NCI-H2107 treated with DMSO at 0.1 percent for 48 hours (cell line): ENCODE results near the gene MORN5.

Experiments
- DNase-seq: peaks from one replicate; lab custom pipeline; 2025; ENCODE audit not compliant: unreplicated experiment; lab: John Stamatoyannopoulos, UW

MORN5 gene

DNA sequence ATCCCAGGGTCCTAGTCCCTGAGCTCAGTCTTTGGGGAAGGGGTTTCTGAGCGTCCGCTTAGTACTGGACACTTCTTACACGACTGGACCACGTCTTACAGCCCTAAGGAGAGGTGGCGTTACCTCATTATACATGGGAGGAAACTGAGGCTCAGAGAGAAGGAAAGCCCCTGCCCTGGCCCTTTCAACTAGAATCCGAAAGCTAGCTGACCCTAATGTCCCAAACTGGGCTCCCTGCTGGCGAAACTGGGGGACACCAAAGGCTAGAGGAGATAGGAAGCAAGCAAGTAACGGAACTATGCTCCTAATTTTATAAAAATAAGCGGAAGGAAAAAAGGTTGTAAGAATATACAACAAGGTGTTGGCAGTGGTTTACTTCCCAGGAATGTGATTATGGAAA lies 54.8 kb downstream of the MORN5 start:
- no peak for DNase-seq

DNA sequence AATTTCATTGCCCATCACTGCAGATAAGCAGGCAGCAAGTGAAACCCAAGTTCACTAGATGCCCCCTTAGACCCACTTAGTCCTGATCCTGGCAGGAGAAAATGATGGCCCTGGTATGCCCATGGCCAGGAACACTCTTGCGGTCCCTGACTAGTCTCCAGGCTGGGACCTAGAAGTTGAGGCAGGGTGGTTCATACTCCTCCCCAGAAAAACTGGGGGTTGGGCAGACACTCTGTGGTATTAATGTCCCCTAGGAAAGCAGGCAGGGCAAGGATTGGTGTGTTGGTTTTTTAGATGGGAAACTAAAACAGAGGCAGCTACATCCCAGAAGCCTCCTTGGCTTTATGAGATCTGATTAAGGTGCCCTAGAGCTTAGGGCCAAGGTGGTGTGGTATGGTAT lies 56.0 kb downstream of the MORN5 start:
- no peak for DNase-seq

DNA sequence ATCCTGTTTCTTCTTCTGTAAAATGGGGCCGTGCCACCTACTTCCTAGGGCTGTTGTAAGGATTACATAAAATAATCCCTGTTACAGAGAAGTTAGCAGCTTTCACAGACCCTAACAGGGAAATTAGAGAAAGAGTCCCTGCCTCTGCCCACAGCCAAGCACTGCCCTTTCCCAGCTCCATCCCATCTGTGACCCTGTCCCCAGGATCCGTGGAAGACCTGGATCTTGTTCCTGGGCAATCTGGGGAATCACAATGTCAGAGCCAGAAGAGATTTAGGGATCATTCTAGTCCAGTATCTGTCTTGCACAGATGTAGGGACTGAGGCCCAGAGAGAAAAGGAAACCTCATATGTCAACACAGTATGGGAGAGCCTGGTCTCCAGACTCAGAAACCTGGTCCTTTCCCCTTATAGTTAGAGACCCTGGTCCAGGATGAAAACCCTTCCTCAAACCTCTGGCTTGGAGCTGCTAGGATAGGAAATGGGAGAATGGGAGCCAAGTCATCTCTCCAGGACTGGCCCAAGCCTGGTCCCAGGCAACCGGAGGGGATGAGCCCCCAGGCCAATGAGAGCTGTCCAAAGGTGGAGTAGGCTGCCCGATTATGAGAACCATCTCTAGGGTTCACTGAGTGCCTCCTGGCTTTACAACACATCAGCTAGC lies 56.6 kb downstream of the MORN5 start:
- no peak for DNase-seq

DNA sequence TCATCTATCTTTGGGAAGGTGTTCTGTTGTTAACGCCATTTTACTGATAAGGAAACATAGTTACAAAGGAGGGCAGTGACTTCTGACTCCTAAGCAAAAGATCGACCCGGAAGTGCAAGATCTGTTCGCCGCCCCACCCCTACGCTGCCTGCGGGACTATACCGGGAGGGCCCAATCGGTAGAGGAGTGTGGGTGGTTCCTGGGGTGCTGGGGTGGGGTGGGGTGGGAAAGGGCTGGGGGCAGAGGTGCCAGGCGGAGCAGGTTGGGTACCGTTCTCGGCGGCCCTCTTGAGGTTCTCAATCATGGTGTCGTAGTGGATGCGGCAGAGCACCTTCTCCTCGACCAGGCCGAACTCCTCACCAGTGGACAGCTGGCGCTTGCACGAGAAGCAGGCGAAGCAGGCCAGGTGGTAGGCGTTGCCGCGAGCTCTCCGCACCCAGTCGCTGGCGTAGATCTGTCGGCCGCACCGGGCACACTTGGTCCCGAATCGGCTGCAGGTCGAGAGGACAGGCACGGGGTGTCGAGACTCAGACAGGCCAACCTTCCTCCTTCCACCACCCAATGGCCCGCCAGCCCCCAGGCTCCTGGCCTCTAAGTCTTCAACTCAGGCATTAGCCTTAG lies 57.2 kb downstream of the MORN5 start:
- DNase-seq = no peak

DNA sequence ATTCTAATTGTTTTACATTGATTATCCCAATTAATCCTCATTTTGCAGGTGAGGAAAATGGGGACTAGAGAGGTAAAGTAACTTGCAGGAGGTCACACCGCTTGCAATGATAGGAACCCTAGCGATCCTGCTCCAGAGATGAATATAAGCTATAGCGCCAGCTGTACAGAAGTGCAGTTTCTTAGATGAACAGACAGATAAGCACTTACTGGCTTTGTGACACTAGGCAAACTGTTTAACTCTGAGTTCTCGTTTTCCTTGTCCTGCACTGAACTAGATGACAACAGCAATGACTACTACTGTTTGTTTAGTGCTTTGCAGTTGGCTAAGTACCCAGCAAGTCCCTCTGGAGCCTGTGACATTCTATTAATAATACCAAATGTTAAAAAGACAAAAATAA lies 57.9 kb downstream of the MORN5 start:
- no peak for DNase-seq

DNA sequence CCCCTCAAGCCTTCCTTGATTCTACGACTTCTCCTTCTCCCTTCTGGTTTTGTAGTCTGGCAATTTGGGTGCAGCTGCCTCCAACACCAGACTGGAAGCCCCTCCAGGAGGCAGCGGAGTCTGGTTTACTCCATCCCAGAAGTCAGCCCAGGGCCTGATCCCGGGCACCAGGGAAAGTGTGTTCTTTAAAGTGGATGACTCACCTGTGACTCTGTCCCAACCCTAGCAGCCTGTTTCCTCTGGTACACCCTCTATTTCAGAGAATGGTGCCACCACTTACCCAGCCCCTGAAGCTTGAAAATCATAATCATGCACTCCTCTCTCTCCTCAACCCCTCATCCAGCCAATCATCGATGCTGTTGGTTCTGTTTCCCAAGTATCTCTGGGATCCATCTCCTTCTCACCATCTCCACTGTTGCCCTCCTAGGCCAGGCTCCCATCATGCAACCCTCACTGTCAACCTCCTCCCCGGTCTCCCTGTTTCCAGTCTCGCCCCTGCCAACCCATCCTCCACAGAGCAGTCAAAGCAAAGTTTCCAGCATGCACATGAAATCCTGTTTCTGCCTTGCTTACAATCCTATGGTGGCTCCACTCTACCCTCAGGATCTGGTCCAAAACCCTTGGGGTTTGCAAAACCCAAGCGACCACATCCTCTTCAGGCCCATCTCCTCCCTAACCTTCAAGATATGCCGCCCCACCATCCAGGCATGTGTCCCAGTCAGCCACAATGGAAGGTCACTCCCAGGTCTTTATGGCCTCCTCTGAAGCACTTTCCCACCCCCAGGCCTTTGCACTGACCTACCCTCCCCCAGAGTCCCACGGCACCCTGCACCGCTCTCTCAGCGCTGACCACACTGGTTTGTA lies 58.6 kb downstream of the MORN5 start:
- DNase-seq = no peak

DNA sequence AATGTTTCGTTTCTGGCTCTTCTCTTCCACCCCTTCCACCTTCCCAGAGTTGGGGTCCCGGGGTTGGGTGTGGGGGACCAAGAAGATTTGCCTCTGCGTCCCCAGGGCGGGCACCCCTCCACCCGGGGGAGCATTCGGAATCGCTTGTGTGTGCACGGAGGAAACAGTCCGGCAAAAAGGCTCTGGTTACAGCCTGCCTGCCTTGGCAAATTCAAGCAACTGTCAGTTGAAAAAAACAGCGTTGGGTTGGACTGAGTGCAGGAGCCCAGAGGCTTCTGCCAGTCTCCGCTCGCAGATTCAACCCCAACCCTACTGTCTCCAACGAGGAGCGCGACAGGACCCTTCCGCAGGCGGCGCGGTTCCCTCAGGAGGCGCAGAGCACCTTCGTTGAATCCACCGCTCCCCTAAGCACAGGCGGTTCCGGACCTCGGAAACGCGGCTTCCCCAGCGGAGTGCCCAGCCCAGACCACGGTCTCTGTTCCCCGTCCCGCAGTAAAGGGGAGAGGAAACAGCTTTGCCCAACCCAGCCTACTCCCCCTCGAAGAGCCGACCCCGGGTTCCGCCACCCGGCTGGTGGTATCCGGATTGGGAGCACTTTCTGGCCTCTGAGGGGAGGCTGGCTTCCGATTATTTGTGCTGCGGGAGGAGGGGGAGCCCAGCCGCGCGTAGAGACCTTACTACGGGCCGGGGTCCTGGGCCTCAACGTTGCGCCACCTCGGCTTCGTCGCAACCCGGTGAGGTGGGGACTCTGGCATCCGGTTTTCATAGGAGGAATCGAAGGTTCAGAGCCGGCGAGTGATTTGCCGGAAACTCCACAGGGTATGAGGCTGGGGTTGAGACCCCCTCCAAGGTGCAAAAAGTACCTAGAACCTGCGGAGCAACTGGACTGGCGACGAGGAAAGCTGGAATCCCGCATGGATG lies 59.5 kb downstream of the MORN5 start:
- no peak for DNase-seq

DNA sequence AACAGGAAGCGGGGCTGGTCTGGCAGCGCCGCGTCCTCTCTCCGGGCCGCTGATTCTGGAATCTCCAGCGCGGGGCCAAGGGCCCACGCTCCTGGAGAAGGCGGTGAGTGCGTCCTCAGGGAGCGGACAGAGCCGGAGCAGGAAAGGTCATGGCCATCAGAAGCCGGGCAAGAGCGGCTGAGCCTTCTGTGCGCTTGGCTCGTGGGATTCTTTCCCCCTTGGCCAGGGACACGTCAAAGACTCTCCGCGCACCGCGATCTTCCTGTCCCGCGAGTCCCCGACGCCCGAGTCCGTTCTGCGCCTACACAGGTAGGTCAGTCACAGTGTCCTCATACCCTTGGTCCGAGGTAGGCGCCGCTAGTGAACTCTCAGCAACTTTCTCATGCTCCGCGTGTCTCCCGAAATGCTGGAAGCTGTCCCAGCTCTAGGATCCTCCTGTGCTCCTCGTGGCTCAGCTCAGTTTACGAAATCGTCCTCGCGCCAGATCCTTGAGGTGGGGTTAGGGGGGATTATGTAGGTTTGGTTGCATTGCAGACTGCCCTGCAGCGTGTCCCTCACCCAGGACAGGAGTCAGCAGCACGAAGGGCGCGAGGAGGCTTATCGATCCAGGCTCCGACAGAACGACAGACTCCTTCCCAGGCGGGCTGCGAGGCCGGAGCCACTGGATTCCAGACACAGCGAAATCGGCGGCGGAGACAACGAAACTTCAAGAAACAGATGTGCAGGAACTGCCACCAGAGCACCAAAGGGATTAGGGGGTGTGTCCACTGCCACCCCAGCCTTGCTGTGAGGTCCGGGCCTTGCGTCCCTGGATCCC lies 60.4 kb downstream of the MORN5 start:
- no peak for DNase-seq

DNA sequence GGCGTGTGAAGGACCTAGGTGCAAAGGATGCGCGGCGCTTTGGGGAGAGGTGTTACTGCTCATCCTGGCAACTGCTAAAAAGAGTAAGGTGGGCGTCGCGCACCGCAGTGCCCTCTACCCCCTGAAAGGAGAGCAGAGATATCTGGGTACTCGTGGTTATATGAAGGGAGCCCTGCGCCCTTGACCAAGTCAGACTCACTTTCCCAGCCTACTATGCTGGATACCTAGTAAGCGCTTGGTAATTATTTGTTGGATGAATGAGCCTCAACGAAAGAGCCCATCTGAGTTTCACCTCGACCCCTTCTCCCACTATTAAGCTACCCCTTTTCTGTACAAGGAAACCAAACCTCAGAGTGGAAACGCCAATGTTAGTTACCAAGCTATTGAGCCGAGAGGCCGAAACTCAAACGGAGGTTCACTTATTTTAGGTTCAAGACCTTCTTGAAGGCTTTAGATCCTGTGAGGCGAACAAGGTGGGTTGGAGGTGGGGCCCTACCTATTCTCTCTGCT lies 61.0 kb downstream of the MORN5 start:
- no peak for DNase-seq

DNA sequence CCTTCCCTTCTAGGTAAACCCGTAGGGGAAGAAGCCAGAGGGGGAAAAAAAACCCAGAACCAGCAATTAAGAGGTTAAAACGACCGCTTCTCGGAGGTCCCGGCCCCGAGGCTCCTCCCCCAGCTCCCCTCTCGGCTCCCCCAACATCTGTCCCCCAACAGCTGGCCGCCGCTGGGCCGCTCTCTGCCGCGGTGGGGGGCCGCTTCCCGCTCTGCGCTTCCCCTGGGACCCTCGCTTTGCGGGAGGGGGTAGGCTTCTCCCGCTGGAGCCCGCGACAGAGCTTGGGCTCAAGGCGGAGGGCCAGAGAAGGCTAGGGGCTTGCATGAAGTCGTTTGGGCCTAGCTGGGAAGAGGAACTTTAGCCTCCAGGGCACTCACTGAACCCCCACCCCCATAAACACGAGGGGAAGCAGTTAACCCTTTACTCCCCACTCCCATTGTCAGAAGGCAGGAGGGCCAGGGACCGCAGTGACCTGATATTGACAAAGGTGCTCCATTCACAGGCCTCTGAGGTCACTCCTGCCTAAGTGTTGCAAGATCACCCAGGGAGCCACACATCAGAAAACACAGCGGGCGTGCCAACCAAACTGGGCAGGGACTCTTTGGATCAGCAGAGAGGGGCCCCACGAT lies 61.6 kb downstream of the MORN5 start:
- no peak for DNase-seq

DNA sequence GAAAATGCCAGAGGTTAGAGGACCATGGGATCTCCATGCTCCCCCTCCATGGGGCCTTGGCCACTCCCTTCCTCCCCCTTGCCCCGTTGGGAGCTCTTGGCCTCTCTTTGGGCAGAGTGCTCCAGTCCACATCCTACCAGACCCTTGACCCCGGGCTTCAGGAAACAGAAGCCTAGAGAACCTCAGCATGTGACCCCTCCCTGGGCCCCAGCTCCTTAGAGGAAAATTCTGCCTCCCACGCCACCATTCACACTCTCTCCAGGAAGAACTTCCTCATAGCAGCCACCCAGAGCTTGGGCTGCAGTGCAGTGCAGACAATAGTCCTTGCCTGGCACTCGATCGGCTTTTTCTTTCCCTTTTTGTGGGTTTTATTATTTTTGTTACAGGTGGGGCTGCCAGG lies 63.1 kb downstream of the MORN5 start:
- DNase-seq = no peak

DNA sequence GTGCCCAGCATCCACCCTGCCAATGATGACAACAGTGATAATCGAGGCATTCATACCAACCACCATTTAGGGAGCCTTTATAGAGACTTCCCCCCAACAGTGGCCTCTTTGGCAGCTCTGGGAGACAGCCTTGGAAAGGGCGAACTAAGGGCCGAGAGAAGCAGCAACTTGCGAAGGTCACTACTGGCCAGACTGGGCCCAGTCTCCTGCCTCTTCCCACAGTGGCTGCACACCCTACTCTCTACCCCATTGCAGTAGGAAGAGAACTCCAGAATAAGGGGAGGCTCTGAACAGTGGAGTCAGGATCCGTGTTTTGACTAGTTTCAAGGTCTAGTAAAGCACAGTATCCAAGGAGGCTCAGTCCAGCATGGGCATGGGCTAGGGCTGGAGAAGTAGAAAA lies 63.7 kb downstream of the MORN5 start:
- DNase-seq = no peak

DNA sequence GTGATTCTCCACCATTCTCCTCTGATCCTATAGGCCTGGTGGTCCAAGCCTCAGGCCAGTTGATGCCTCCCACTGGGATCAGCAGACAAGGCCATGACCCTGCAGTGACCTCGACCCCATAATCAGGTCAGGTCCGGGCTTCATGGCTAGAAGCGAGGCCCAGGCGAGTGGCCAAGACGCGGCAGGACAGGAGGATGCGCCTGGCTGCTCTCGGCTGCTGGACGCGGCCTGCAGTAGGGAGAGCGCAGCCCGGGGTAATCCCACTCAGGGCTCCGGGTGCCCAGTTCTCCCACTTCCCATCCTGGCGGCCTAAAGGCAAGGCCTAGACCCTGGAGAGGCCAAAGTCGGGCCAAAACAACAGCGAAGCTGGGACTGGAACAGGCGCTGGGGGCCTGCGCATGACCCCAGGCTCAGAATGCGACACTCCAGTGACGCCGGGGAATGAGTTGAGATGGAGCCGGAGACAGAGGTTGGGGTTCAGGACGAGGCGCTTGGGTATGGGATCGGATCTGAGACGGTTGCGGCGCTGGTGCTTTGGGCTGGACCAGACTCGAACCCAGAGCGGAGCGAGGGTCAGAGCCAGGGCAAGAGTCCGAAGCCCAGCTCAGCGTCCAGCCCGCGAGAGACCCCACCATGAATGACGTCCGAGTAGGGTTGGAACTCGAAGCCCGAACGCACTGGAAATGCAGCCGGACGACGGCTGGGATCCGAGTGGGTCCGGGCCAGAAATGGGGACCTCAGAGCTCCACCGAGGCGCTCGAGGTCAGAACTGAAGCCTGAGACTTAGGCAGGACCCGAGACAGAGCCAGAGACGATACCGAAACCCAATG lies 65.8 kb downstream of the MORN5 start:
- no peak for DNase-seq

DNA sequence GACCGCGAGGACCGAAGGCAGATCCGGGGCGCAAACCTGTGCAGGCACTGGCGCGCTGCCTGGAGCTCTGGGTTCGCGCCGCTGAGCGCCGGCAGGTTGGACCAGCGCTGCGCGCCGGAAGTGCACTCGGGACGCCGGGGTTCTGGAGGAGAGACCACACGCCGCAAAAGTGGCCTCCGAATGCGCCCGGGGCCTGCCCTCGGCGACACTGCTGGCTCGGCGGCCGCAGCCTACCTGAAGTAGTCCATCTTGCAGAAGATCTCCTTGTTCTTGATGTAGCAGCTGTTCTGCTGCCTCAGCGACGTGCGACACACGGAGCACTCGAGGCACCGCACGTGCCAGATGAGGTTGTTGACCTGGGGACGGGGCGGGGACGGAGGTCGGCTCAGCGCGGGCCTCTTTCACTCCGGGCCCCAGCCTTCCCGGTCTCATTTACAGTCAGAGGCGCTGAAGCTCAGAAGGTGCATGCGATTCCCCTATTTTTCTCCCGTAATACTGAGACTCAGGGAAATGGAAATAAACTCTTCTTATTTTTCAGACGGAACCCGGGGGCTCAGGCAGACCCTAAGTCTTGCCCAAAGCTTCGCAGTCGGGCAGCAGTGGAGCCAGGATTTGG lies 66.5 kb downstream of the MORN5 start:
- DNase-seq = no peak

DNA sequence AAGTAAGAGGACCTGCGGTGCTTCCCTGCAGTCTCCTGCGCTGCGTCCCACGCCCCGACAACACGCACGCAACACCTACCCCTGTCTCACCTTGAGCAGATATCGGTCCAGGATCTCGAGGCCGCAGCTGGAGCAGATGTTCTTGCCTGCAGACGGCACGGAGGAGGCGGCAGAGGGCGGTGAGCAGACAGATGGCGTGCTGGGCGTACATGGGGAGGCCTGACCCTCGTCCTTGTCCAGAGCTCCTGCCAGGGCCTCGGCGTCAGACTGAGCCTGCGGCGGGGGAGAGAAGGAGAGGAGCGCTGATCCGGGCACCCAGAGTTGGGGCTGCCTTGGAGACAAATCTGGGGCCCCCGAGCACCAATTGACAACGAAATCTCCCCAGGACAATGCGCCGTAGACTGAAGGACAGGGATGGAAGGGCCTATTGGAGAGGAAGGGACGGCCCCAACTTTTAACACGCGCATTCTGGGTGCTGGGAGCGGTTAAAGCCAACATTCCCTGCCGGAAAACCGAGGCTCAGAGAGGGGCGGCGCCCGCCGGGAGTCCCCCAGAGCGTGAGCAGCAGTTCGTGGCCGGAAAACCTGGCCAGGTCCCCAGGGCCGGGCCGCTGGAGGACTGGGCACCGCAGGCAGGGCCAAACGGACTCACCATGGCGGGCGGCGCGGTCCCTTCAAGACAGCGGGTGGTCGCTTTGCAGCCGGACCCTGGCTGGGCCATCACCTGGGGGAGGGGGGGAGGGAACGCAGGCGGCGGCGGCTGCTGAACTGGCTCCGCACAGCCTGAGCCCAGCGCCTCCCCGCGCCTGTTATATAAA lies 67.3 kb downstream of the MORN5 start:
- no peak for DNase-seq

DNA sequence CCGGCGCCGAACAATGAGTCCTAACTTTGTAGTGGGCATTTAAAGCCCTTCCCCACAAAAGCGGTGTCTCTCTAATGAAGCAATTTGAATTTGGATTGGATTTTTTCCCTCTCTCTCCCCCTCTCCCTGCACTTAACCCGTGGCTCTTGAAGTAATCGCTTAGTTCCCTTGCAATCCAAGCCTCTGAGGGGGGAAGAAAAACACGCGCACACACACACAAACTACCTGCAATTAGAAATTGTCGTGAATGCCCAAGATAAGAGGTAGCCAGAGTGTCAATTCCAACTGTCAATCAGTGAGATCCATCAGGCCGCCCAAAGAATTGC lies 67.8 kb downstream of the MORN5 start:
- no peak for DNase-seq

DNA sequence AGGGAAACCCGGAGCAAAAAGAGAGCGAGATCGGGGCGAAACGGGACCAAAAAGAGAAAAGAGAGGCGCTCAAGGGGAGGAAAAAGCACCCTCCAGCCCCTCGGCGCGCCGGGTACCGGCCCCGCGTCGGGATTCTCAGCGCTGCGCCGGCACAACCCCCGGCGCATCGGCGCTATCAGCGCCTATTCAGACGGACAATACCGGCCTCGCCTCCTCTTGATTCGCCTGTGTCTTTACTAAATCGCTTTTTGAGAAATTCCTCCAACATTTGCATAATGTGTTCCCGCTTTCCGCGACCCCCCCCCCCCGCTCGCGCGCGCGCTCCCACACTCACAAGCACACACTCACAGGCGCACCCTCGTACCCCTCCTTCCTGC lies 68.5 kb downstream of the MORN5 start:
- no peak for DNase-seq
